HEK293 (cell line): ENCODE data around the gene SIDT1.

Source experiments
- BCL11B ChIP-seq: fragments of 450-650 bp; formaldehyde crosslinking; IDR thresholded peaks from 2 replicates; pipeline ENCODE4 v1.5.1; 2016; ENCODE audit warnings: low read depth, missing biosample characterization, missing genetic modification characterization
- SP2 ChIP-seq: fragments of 450-650 bp; formaldehyde crosslinking; IDR thresholded peaks from 2 replicates; pipeline ENCODE4 v1.5.1; 2016; ENCODE audit warnings: missing biosample characterization, missing genetic modification characterization
- ZBTB21 ChIP-seq: fragments of 450-650 bp; formaldehyde crosslinking; IDR thresholded peaks from 2 replicates; pipeline ENCODE4 v1.5.1; 2017; ENCODE audit warnings: missing biosample characterization, missing genetic modification characterization
- TF ChIP-seq, protein P1 (sequence below): fragments of 450-650 bp; formaldehyde crosslinking; IDR thresholded peaks from 2 replicates; pipeline ENCODE4 v1.5.1; 2016; ENCODE audit warnings: missing biosample characterization, missing genetic modification characterization

DNA sequence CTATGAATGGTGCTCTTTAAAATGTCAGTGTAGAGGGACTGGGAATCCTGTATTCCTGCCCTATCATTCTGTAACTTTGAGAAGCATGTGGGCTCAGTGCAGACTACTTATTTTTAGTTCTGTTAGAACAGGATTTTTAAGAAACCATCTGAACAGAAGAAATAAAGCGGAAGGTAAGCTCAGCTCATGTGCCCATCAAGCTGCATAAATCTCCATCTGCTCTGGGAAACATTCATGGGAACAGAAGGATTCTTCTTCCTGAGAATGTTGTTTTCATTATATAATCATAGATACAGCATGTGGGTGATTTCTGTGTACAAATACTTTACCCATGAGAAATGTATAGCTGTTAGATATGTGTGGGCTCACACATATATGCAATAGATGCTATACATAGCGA is 69.9 kb downstream of the SIDT1 start:
- TF ChIP-seq, protein P1, sequence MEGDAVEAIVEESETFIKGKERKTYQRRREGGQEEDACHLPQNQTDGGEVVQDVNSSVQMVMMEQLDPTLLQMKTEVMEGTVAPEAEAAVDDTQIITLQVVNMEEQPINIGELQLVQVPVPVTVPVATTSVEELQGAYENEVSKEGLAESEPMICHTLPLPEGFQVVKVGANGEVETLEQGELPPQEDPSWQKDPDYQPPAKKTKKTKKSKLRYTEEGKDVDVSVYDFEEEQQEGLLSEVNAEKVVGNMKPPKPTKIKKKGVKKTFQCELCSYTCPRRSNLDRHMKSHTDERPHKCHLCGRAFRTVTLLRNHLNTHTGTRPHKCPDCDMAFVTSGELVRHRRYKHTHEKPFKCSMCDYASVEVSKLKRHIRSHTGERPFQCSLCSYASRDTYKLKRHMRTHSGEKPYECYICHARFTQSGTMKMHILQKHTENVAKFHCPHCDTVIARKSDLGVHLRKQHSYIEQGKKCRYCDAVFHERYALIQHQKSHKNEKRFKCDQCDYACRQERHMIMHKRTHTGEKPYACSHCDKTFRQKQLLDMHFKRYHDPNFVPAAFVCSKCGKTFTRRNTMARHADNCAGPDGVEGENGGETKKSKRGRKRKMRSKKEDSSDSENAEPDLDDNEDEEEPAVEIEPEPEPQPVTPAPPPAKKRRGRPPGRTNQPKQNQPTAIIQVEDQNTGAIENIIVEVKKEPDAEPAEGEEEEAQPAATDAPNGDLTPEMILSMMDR (tag by site-specific recombination), result no peak
- TF ChIP-seq BCL11B (tag by site-specific recombination) (no peak), SP2 (tag by site-specific recombination) (no peak), ZBTB21 (tag by site-specific recombination) (no peak)
